ENCODE data around the gene SLC5A11. TPM values are rescaled to one million over a fixed set of nuclear protein-coding genes. Genes with fewer than 3 reads are reported as not detected.

Gene SLC5A11
- polyA plus RNA-seq, 3 donors: 0.60 TPM; not detected in 2

DNA sequence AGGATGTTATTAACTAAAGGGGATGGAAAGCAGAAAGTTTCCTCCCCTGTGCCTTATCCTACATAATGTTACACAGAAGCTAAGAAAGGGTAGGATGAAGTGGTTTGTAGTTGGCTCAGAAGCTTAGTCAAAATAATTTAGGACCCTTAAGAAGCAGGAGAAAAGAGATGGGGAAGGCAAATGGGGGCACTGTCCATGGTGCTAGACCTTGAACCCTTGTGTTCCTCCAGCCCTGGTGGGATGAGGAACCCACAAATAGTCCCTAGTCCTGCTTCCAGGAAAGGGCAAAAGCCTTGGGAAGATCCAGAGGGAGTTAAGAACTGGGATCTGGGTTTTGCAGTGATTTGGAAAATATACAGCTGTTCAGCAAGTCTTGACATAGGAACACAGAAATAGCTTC is 54.5 kb downstream of the SLC5A11 start:
- H2AFZ ChIP-seq (ENCODE audit: insufficient read depth, low read depth, low read length, poor library complexity, severe bottlenecking): no peak overlapping the region
- TF ChIP-seq, protein P1, sequence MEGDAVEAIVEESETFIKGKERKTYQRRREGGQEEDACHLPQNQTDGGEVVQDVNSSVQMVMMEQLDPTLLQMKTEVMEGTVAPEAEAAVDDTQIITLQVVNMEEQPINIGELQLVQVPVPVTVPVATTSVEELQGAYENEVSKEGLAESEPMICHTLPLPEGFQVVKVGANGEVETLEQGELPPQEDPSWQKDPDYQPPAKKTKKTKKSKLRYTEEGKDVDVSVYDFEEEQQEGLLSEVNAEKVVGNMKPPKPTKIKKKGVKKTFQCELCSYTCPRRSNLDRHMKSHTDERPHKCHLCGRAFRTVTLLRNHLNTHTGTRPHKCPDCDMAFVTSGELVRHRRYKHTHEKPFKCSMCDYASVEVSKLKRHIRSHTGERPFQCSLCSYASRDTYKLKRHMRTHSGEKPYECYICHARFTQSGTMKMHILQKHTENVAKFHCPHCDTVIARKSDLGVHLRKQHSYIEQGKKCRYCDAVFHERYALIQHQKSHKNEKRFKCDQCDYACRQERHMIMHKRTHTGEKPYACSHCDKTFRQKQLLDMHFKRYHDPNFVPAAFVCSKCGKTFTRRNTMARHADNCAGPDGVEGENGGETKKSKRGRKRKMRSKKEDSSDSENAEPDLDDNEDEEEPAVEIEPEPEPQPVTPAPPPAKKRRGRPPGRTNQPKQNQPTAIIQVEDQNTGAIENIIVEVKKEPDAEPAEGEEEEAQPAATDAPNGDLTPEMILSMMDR (IDR thresholded peaks at IDR 0.05): no peak
- H3K27me3 ChIP-seq (ENCODE audit: control insufficient read depth in 2 of 2, insufficient read depth in 2 of 2, low read length in 2 of 2): no peaks in the 10 kb centered on the region
- no peaks in the 10 kb centered on the region for H4K20me1 ChIP-seq (ENCODE audit: insufficient read depth, low read length)
- Mint-ChIP-seq H3K27ac (no peak overlapping the region), H3K9me3 (peaks cover 0 to 6% (median 0%) of the 10 kb centered on the region in 7 donors), H3K27me3 (ENCODE audit: low read depth in 3 of 3) (peaks cover 0 to 12% (median 8%) of the 10 kb centered on the region in 3 donors), H3K4me3 (peak overlapping the region in 1 of 2 donors; percentile 42), H3K36me3 (no peaks in the 10 kb centered on the region), H3K4me1 (peaks cover 5% of the 10 kb centered on the region)
- DNase-seq: no peak
- no peaks in the 10 kb centered on the region for H3K9me3 ChIP-seq (replicated peaks in 1 of 2; ENCODE audit: control insufficient read depth in 1 of 2, insufficient read depth in 1 of 2, low read length in 2 of 2)
- H3K4me1 ChIP-seq (ENCODE audit: control insufficient read depth in 1 of 2, insufficient read depth in 2 of 2, low read length in 2 of 2): no peaks in the 10 kb centered on the region
- no peak overlapping the region for H3K27ac ChIP-seq (ENCODE audit: low read depth in 1 of 2, low read length in 2 of 2)
- H3K4me2 ChIP-seq (replicated peaks; ENCODE audit: extremely low read depth, low read length, poor library complexity, severe bottlenecking): no peak overlapping the region
- no peak overlapping the region for H3K9ac ChIP-seq (ENCODE audit: insufficient read depth, low read length, poor library complexity, severe bottlenecking)
- H3K4me3 ChIP-seq (replicated peaks in 1 of 3; ENCODE audit: low read depth in 2 of 3, low read length in 3 of 3): no peak overlapping the region
- intact Hi-C loops (cut with micrococcal nuclease): no loop called here
- H3K79me2 ChIP-seq (ENCODE audit: insufficient read depth, low read length): no peaks in the 10 kb centered on the region
- H3K36me3 ChIP-seq (replicated peaks in 1 of 2; ENCODE audit: control insufficient read depth in 1 of 2, insufficient read depth in 2 of 2, low read length in 2 of 2): no peaks in the 10 kb centered on the region

DNA sequence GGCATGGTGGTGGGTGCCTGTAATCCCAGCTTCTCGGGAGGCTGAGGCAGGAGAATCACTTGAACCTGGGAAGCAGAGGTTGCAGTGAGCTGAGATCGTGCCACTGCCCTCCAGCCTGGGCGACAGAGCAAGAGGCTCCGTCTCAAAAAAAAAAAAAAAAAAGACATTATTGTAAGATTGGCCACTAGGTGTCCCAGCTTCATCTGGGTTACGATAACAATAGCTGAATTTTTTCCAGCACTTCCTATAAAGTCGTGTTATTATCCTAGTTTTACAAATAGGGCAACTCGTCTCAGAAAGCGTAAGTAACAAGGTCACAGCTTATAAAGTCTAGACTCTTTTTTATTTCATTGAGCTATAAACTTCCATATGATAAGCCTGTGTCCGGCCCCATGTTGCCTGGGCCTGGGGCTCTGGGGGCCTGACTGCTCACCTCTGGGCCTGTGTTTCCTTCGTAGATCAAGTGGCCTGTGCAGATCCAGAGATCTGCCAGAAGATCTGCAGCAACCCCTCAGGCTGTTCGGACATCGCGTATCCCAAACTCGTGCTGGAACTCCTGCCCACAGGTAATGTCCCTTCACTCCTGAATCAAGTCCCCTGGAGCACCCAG is 60.5 kb downstream of the SLC5A11 start:
- no peak overlapping the region for H3K4me3 ChIP-seq (replicated peaks in 1 of 3; ENCODE audit: low read depth in 2 of 3, low read length in 3 of 3)
- no peaks in the 10 kb centered on the region for H3K79me2 ChIP-seq (ENCODE audit: insufficient read depth, low read length)
- Mint-ChIP-seq H3K27ac (no peak overlapping the region), H3K9me3 (peaks cover 0 to 6% (median 0%) of the 10 kb centered on the region in 7 donors), H3K27me3 (ENCODE audit: low read depth in 3 of 3) (peaks cover 2 to 13% (median 8%) of the 10 kb centered on the region in 3 donors), H3K4me3 (no peak overlapping the region), H3K36me3 (no peaks in the 10 kb centered on the region), H3K4me1 (no peaks in the 10 kb centered on the region)
- TF ChIP-seq, protein P1 (IDR thresholded peaks at IDR 0.05): peak; percentile 19
- no peaks in the 10 kb centered on the region for H3K9me3 ChIP-seq (replicated peaks in 1 of 2; ENCODE audit: control insufficient read depth in 1 of 2, insufficient read depth in 1 of 2, low read length in 2 of 2)
- intact Hi-C loops (cut with micrococcal nuclease): no loop called here
- no peaks in the 10 kb centered on the region for H3K27me3 ChIP-seq (ENCODE audit: control insufficient read depth in 2 of 2, insufficient read depth in 2 of 2, low read length in 2 of 2)
- H3K27ac ChIP-seq (ENCODE audit: low read depth in 1 of 2, low read length in 2 of 2): no peak overlapping the region
- H4K20me1 ChIP-seq (ENCODE audit: insufficient read depth, low read length): no peaks in the 10 kb centered on the region
- H3K9ac ChIP-seq (ENCODE audit: insufficient read depth, low read length, poor library complexity, severe bottlenecking): no peak overlapping the region
- no peaks in the 10 kb centered on the region for H3K36me3 ChIP-seq (replicated peaks in 1 of 2; ENCODE audit: control insufficient read depth in 1 of 2, insufficient read depth in 2 of 2, low read length in 2 of 2)
- WGBS (ENCODE audit: insufficient coverage): 73% methylated on average over 10 of the region's 14 CpGs
- DNase-seq: no peak
- no peak overlapping the region for H3K4me2 ChIP-seq (replicated peaks; ENCODE audit: extremely low read depth, low read length, poor library complexity, severe bottlenecking)
- no peaks in the 10 kb centered on the region for H3K4me1 ChIP-seq (ENCODE audit: control insufficient read depth in 1 of 2, insufficient read depth in 2 of 2, low read length in 2 of 2)
- no peak overlapping the region for H2AFZ ChIP-seq (ENCODE audit: insufficient read depth, low read depth, low read length, poor library complexity, severe bottlenecking)
